ENCODE results near the gene ASXL2.
A peak's percentile ranks its signal among the peaks of the same experiment; 100 is the strongest.

Gene ASXL2

DNA sequence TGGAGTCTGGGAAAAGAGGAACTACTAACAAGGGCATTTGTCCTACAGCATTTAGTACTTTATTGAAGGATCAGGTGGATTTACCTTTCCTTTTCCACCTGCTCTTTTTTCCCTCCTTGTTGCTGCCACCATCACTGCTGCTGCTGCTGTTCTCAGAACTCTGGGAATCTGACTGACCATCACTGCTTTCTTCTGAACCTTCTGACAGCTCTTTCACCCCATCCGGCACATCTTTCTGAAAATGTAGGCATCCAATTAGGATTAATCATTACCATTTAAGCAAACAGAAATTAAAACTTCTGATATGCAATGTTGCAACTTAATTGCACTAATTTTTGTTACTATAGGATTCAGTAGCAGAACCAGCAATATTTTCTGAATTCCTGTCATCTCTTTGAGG is 79.0 kb downstream of the ASXL2 start:
- Histone ChIP-seq H3K27ac (no peak overlapping the region), H3K4me2 (no peak overlapping the region), H3K9ac (no peak overlapping the region), H3K4me1 (ENCODE audit: low read depth, poor library complexity, severe bottlenecking) (peaks cover 14% of the 10 kb centered on the region), H3K79me2 (ENCODE audit: insufficient read depth, low read depth) (no peaks in the 10 kb centered on the region), H3K4me3 (IDR thresholded peaks at IDR 0.05; ENCODE audit: insufficient read depth, low read depth, low read length) (no peak overlapping the region), H4K20me1 (ENCODE audit: insufficient read depth) (no peaks in the 10 kb centered on the region), H3K36me3 (ENCODE audit: insufficient read depth) (peaks cover 4% of the 10 kb centered on the region; the same call in 1 of the 2 replicates), H3K27me3 (ENCODE audit: insufficient read depth, low read depth) (no peaks in the 10 kb centered on the region), H2AFZ (ENCODE audit: low read depth) (no peak overlapping the region)
- no peak for TF ChIP-seq CTCF (conservative IDR thresholded peaks at IDR 0.05; ENCODE audit: low read depth, low read length)

GRCh38 chr2:25797620-25798488 is 80.4 kb downstream of the ASXL2 start:
- H3K27me3 ChIP-seq (ENCODE audit: insufficient read depth, low read depth) = no peaks in the 10 kb centered on the region
- no peaks in the 10 kb centered on the region for H3K79me2 ChIP-seq (ENCODE audit: insufficient read depth, low read depth)
- H4K20me1 ChIP-seq (ENCODE audit: insufficient read depth) = no peaks in the 10 kb centered on the region
- H3K36me3 ChIP-seq (ENCODE audit: insufficient read depth) = peaks cover 4% of the 10 kb centered on the region; the same call in 1 of the 2 replicates
- no peak overlapping the region for H3K9ac ChIP-seq
- H3K4me2 ChIP-seq = no peak overlapping the region
- H2AFZ ChIP-seq (ENCODE audit: low read depth) = no peak overlapping the region
- no peak overlapping the region for H3K4me3 ChIP-seq (IDR thresholded peaks at IDR 0.05; ENCODE audit: insufficient read depth, low read depth, low read length)
- H3K4me1 ChIP-seq (ENCODE audit: low read depth, poor library complexity, severe bottlenecking) = peaks cover 18% of the 10 kb centered on the region
- no peak for TF ChIP-seq CTCF (conservative IDR thresholded peaks at IDR 0.05; ENCODE audit: low read depth, low read length)
- no peak overlapping the region for H3K27ac ChIP-seq

DNA sequence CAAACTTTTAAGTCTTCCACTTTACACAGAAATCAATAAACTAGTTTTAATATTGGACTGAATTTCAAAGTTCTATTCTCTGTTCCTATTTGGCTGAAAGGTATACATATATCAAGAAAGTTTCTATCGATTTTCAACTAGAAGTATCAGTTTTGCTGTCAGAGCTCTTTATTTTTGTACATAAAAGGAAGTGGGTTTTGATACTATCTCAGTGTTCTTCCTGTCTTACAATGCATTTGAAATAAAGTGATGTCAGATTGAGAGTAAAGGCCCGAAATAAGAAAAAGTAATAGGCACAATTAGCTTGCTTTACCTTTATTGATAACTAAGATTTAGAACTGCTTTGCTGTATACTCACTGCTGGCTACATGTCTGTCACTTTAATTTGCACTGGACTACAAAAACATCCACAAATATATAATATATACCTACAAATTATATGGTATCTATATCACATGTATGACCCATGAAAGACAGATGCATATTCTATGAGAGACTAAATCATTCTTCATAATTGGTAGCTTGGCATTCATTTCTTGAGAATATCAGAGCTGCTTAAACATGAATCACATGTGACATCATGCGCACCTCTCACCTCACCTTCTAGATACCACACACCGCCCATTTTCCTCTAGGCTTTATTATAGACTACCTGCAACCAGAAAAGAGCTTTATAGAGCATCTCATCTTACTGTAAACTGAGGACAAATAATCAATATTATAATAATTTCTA is 83.6 kb downstream of the ASXL2 start:
- Histone ChIP-seq H3K27ac (no peak overlapping the region), H3K4me2 (peak overlapping the region; percentile 38; the same call in 1 of the 2 replicates)

More for the DNA sequence above, 83.6 kb downstream of the ASXL2 start:
- Histone ChIP-seq H4K20me1 (ENCODE audit: insufficient read depth) (no peaks in the 10 kb centered on the region), H3K4me3 (IDR thresholded peaks at IDR 0.05; ENCODE audit: insufficient read depth, low read depth, low read length) (no peak overlapping the region), H3K9ac (no peak overlapping the region), H3K79me2 (ENCODE audit: insufficient read depth, low read depth) (no peaks in the 10 kb centered on the region), H3K36me3 (ENCODE audit: insufficient read depth) (peaks cover 4% of the 10 kb centered on the region; the same call in 1 of the 2 replicates), H3K27me3 (ENCODE audit: insufficient read depth, low read depth) (no peaks in the 10 kb centered on the region), H2AFZ (ENCODE audit: low read depth) (no peak overlapping the region), H3K4me1 (ENCODE audit: low read depth, poor library complexity, severe bottlenecking) (peaks cover 18% of the 10 kb centered on the region)
- TF ChIP-seq CTCF (conservative IDR thresholded peaks at IDR 0.05; ENCODE audit: low read depth, low read length) = no peak
